Measurements from ENCODE around the gene CD6.

Gene CD6

DNA sequence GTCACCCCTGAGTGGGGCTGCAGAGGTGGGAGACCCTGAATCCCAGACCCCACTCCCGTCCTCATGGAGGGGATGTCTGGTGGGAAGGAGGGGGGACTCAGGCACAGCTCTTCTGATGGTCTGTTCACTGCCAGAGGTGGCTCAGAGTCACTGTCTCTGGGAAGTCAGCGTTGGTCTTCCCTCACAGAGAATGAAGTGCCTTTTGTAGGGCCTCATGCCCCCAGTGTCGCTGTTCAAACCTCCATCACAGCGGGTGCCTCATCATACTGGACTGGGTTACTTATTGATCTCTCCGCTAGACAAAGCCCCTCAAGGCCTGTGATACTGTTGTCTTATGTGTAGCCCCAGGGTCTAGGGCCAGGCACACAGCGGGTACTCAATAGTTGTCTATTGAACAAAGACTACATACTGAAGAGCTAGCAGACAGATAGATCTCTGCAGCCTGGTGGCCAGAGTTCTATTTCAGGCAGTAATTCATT, 41.3 kb downstream of the CD6 start:
- no peak for DNase-seq

- no peak for DNase-seq
These were observed 46.6 kb downstream of the CD6 start for GRCh38 chr11:61018059-61018458.

DNA sequence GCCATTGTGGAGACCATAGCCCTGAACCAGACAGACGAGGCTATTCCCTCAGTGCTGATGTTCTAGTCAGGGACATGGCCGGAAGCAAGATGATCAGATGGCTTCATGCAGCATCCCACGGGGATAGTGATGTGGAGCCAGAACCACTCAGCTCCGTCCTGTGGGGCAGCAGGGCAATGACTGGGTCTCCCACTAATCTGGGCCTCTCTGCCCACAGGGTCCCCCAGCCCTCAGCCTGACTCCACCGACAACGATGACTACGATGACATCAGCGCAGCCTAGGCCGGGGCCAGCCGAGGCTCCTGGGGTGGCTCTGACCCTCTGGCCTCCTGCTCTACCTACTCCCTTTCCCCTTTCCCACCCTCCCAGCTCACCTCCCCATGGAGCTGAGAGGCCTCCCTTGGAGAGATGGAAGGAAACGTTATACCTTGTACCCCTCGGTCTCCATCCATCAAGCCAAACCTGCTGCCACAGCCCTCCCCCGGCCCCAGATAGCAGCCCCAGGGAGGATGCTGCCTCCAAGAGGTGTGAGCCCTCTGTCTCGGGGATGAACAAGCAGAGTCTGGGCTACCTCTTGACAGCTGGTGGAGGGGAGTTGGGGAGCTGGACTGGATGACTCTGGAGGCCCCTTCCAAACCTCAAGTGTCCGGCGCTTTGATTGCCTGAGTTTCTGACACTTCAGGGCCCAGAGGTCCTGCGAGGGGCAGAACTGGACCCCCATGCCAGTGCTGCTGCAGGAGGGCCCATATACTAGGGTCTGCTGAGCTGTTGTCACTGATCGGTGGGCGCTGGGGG, 47.8 kb downstream of the CD6 start:
- no peak for DNase-seq

DNA sequence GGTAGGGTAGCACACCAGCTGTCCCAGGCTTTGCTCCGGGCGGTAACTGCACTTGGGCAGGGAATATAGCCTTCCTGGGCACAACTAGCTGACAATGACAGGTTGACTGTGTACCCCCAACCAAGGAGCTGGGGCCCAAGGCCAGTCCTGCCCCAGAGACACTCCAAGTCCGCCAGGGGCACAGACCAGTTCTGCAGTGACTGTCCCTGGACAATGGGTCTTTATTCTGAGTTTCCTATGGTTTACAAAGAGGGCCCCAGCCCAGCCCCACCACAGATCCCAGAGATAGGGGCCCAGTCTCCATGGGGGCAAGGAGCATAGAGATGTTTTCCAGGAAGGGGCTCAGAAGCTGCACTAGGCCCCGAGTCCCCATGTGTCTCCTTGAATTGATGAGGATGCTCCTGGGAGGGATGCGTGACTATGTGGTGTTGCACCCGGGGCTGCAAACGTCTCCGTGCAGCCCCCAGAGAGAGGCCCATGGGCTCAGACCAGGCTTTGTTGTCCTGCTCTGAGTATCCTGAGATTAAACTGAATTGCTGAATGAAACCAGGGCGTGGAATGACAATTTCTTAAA, 48.4 kb downstream of the CD6 start:
- no peak for DNase-seq

GRCh38 chr11:61020551-61021235, 49.2 kb downstream of the CD6 start:
- no peak for DNase-seq

- DNase-seq: no peak
These were observed 50.3 kb downstream of the CD6 start for GRCh38 chr11:61021661-61022212.

GRCh38 chr11:61022311-61023085, 51.0 kb downstream of the CD6 start:
- DNase-seq: no peak

GRCh38 chr11:61023086-61023965, 51.8 kb downstream of the CD6 start:
- no peak for DNase-seq

GRCh38 chr11:61023966-61024295, 52.5 kb downstream of the CD6 start:
- no peak for DNase-seq

DNA sequence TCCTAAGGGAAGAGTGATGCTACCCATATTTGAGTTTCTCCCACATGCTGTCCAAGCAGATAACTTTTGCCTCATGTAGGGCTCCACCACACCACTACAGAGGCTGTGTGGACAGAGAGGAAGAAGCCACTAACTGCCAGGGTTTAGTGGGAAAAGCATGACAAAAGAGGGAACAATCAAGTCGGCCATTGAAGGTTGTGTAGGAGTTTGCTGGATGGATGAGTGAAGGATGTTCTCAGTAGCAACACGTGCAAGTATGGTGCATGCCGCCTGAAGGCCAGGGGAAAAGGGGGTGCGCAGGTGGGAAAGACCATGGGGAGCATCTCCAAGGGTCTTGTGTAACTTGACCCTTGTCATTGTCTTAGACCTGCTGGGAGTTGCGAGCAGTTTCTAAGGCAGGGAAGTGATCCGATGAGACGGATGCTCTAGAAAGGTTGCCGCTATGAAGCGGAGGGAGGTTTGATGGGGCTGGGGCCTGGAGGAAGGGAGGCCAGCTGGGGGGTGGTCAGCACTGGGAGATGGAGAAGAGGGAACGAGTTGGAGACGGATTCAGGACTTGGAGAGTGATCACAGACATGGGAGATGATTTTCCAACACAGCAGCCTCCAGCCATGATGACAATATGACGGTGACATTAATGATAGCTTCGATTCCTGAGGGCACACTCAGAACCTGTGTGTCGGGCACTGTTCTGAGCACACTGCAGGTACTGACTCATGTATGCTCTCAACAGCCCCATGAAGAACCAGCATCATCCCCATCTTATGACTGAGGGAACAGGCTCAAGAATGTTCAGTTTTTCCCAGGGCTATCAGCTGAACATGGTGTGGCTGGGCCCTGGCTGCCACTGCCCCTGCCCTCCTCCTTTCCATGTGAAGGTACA, 53.7 kb downstream of the CD6 start:
- DNase-seq: no peak

DNA sequence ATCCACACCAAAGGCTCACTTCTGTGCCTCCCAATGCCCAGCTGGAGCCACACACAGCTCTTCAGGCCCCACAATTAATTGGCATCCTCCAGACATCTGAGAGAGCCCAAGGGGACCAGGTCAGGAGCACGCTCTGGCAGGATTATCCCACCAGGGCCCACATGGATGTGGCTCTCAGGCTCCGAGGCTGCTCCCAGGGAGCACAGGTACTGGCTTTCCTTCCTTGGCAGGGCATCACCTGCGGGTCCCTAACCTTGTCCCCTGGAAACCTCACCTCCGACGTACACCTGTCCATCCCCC, 54.3 kb downstream of the CD6 start:
- DNase-seq: no peak

DNA sequence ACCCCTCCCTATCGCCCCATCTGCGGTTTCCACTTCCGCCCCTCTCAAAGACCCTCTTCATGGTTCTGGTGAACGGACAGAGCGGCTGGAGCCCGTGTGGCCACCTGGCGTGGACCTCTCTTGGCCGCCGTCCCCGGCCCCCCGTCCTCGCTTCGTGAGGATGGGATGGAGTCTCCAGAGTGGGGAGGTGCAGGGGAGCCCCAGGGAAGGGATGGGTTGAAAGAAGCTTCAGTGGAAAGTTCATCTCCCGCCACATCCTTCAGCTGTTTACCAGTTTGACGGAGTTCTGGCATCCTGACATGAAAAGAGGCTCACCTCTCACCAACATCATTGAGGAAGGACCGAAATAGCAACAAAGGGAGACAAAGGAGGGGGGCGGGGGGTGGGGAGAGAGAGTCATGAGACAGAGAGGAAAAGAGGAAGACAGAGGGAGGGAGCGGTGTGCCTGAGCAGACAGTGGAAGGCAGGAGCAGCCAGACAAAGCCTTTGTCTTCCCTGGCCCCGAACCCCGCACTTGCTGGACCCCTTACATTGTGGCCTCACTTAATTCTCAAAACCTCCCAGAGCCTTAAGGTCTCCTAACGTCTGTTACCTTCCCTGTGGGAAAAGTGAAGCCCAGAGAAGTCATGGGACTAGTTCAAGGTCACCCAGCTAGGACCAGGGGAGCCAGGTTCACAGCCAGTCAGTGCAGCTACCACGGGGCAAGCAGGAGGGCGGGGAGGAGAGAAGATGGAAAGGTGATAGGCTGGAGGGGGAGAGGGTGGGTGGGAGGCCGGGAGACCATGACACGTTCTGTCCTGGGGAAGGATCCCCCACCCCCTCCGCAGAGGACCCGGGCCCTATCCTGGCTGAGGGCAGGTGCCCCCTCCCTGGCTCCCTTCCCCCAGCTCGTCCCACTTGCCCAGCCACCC, 54.9 kb downstream of the CD6 start:
- DNase-seq: no peak

- no peak for DNase-seq
These were observed 55.8 kb downstream of the CD6 start for GRCh38 chr11:61027141-61027840.

DNA sequence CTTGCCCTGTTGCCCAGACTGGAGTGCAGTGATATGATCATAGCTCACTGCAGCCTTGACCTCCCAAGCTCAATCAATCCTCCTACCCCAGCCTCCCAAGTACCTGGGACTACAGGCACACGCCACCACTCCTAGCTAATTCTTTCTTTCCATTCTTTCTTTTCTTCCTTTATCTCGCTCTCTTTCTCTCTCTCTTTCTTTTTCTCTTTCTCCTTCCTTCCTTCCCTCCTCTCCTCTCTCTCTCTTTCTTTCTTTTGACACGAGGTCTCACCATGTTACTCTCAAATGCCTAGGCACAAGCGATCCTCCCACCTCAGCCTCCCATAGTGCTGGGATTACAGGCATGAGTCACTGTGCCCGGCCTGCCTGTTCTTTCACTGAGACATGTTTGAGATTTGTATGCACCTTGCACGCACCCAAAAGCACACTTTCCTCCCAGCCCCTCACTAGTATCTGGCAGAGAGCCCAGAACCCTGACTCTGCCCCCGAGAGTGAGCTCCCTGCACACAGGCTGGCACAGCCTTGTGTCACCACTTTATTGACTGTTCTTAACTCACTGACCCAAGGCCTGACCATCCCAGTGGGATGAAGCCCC, 56.8 kb downstream of the CD6 start:
- no peak for DNase-seq

DNA sequence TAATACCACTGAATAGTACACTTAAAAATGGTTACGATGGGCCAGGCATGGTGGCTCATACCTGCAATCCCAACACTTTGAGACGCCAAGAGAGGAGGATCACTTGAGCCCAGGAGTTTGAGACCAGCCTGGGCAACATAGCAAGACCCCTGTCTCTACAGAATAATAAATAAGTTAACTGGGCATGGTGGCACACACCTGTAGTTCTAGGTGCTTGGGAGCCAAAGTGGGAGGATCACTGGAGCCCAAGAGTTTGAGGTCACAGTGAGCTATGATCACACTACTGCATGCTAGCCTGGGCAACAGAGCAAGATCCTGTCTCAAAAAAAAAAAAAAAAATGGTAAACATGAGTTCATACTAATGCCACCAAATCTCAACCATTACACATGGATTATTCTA, 61.3 kb downstream of the CD6 start:
- DNase-seq: no peak

DNA sequence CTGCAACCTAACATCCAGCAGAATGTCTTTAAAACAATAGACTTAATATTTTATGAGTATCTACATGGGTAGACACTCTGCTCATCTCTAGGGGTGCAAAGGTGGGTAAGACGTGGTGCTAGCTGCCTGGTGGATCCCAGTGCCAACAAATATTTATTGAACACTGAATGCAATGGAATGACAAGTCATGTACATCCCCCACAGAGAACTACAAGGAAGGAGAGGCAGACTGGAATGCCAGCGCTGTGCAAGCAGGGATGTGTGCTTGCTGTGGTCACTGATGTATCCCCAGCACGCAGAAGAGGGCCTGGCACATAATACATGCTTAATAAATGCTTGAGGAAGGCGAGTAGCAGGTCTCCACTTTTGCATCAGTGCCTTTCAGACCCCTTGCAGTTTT, 61.9 kb downstream of the CD6 start:
- no peak for DNase-seq

DNA sequence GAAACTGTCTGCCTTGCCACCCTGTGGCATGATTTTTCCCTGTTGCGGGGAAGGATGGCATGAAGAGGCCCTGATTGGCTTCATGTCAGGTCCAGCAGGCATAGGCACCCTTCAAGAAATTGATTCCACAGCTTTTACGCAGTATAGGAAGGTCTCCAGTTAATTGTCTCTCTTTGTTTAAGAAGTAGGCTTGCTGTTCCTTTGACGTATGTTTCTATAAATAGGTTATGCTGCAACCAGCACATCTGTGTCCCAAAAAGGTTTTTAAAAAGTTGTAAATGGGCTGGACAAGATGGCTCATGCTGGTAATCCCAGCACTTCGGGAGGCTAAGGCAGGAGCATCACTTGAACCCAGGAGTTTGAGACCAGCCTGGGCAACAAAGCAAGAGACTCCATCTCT, 62.6 kb downstream of the CD6 start:
- DNase-seq: no peak

DNA sequence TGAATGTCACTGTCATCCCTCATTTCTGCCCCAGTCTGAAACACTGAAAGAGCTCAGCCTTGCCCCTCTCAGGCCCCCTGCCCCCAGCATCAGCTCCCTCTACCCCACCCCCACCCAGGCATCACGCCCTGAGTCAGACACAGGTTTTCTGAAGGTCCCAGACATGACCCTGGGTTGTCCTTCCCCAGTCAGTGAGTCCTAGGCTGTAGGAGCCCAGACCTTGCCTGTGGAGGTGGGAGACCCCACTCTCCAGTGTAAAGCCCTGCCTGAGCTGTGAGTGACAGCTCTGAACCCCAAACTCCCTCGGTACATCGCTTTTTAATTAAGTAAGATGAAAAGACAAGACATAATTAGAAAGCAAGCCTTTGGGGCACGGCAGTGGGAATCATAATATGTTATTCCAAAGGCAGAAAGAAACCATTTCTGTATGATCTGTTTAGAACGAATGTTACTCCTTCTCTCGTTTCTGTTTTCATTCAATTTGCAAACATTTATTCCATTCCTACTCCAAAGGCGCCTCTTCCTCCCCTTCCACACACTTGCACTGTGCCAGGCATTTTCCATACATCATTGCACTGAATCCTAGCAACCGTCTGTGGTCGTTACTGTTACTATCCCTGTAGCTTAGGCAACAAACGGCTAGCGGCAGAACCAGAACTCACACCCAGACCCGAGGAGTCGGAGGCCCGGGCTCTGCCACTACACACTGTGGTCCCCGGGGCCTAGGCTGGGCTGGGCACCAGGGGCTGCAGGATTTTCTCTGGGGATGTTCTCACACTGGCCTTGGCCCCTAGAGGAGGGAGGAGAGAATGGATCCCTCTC, 63.4 kb downstream of the CD6 start:
- no peak for DNase-seq

All from fibroblast of skin of right biceps (primary cell).